ENCODE measurements around the gene CTNNA3.
A peak's percentile ranks its signal among the peaks of the same experiment; 100 is the strongest.
"Not testable (repeated sequence)": the region's sequence is repeated elsewhere in the genome, so short reads cannot be mapped to it uniquely, and the experiment has no call there.

The CTNNA3 gene

DNA sequence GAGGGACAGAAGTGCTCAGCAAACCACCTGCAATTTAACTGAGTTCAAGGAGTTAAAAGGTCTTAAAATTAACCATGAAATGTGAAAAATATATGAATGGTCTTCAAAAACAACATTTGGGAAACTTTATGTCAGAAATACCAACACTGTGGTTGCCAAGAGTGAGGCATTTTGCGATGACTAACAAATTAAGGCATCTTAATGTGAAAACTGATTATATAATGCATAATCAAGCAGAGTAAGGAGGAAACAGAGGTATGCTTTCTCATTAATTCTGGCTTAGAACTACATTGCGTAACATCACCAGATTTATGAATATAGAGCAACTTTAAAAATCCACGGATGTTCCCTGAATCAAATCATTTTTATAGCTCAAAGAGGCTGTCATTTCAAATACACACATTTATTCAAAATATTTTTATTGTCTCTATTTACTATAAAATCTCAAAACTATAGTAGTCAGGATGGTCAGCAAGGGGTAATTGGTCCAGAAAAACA, 434.6 kb downstream of the CTNNA3 start:
- H3K27me3 ChIP-seq (ENCODE audit: low read depth, low read length), result no peaks in the 10 kb centered on the region
- no peak overlapping the region for H3K4me3 ChIP-seq (ENCODE audit: low read depth in 1 of 2, low read length in 2 of 2)
- no peaks in the 10 kb centered on the region for H3K9me3 ChIP-seq (ENCODE audit: control insufficient read depth in 1 of 2, low read length in 2 of 2)
- H3K27ac ChIP-seq (ENCODE audit: low read length), result no peak overlapping the region
- H3K36me3 ChIP-seq (ENCODE audit: control insufficient read depth in 1 of 2, insufficient read depth in 2 of 2, low read length in 2 of 2), result no peaks in the 10 kb centered on the region
- H3K4me1 ChIP-seq (ENCODE audit: control insufficient read depth in 1 of 2, insufficient read depth in 2 of 2, low read length in 2 of 2), result no peaks in the 10 kb centered on the region

DNA sequence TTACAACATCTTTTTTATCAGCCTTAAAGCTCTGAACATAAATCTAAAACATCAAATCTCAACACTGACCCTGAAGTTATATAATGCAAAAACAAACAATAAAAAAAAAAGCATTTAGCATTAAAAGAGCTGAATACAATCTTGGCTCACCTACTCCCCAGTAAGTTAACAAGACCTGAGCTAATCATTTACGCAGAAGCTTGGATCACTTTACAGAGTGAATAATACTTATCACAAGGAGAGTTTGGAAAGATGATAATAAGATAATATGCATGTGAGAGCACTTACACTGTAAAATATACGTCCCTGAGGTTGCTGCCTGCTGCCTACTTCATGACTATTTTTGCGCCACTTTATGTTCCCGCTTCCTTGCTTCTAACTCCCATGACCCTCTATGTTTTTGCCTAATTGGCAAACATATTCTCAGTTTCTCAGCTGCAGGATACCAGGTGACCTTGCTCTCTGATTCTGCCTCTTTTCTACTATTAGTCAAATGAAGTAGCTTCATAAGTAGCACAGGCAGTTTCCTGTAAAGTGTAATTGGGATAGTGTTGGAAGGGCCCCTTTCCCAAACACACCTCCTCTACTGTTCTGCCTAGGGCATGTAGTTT, 436.6 kb downstream of the CTNNA3 start:
- Histone ChIP-seq H3K27me3 (ENCODE audit: low read depth, low read length) (no peaks in the 10 kb centered on the region), H3K9me3 (ENCODE audit: control insufficient read depth in 1 of 2, low read length in 2 of 2) (no peaks in the 10 kb centered on the region), H3K27ac (ENCODE audit: low read length) (no peak overlapping the region), H3K4me1 (ENCODE audit: control insufficient read depth in 1 of 2, insufficient read depth in 2 of 2, low read length in 2 of 2) (no peaks in the 10 kb centered on the region), H3K4me3 (ENCODE audit: low read depth in 1 of 2, low read length in 2 of 2) (no peak overlapping the region), H3K36me3 (ENCODE audit: control insufficient read depth in 1 of 2, insufficient read depth in 2 of 2, low read length in 2 of 2) (no peaks in the 10 kb centered on the region)

DNA sequence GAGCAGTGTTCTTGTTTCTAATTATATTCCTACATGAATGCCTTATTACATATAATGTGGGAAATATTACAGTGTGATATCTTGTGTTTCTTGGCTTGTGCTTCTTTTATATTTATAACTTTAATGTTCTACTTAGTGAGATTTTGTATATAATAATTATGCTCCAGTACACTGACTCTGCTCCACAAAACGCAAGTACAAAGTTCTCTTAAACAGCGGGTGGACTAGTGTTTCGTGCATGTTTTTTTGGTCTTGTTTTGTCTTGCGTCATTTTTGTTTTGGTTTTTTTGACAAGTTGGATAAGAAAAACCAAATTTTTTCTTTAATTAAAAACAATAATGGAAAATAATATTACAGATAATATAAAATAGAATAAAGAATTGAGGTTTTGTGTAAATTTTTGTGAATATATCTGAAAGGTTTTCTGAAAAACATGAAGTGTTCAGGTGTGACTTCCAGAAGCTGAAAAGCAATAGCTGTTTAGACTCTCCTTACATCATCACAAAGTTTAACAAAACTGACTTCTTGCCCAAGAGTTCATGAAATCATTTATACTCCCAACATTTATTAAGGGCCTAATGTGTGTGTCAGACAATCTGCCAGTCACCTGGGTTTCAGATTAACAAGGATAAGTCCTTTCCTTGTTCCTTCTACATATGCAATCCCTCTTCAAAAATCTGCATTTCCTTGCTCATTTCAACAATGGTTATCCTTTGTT, 438.4 kb downstream of the CTNNA3 start:
- Histone ChIP-seq H3K9me3 (ENCODE audit: control insufficient read depth in 1 of 2, low read length in 2 of 2) (no peaks in the 10 kb centered on the region), H3K27me3 (ENCODE audit: low read depth, low read length) (no peaks in the 10 kb centered on the region), H3K27ac (ENCODE audit: low read length) (no peak overlapping the region), H3K4me1 (ENCODE audit: control insufficient read depth in 1 of 2, insufficient read depth in 2 of 2, low read length in 2 of 2) (no peaks in the 10 kb centered on the region), H3K36me3 (ENCODE audit: control insufficient read depth in 1 of 2, insufficient read depth in 2 of 2, low read length in 2 of 2) (no peaks in the 10 kb centered on the region), H3K4me3 (ENCODE audit: low read depth in 1 of 2, low read length in 2 of 2) (no peak overlapping the region)

DNA sequence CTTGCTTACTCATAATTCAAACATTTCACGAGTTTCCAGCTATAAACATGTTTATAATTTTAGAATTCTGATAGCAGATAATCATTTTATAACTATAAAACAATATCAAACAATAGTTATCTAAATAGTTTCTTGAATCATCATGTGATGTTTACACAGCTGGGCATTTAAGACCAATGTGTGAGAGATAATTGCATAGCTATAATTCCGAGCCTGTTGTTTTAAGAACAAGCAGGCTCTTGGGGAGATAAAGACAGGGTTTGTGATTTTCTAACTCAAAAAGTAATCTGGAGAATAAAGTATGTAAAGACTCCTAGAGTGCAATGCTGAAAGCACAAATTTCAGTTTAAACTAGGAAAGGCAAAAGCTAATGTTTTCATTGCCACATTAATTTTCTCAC, 439.0 kb downstream of the CTNNA3 start:
- H3K36me3 ChIP-seq (ENCODE audit: control insufficient read depth in 1 of 2, insufficient read depth in 2 of 2, low read length in 2 of 2), result no peaks in the 10 kb centered on the region
- no peak overlapping the region for H3K4me3 ChIP-seq (ENCODE audit: low read depth in 1 of 2, low read length in 2 of 2)
- no peaks in the 10 kb centered on the region for H3K27me3 ChIP-seq (ENCODE audit: low read depth, low read length)
- H3K4me1 ChIP-seq (ENCODE audit: control insufficient read depth in 1 of 2, insufficient read depth in 2 of 2, low read length in 2 of 2), result no peaks in the 10 kb centered on the region
- H3K27ac ChIP-seq (ENCODE audit: low read length), result no peak overlapping the region
- H3K9me3 ChIP-seq (ENCODE audit: control insufficient read depth in 1 of 2, low read length in 2 of 2), result no peaks in the 10 kb centered on the region

DNA sequence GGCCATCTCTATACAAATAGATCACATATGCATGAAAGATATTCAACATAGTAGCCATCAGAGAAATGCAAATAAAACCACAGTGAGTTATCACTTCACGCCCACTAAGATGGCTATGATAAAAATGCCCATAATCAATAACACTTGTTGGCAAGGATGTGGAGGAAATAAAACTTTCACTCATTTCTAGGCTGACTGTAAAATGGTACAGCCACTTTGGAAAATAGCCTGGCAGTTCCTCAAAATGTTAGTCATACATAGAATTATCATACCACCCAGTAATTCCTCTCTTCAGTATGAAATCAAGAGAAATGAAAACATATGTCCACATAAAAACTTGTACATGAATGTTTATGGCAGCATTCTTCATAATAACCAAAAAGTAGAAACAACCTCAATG, 445.3 kb downstream of the CTNNA3 start:
- no peaks in the 10 kb centered on the region for H3K27me3 ChIP-seq (ENCODE audit: low read depth, low read length)
- H3K9me3 ChIP-seq (ENCODE audit: control insufficient read depth in 1 of 2, low read length in 2 of 2), result peaks cover 0 to 2% of the 10 kb centered on the region in 2 donors
- H3K27ac ChIP-seq (ENCODE audit: low read length), result no peak overlapping the region
- no peaks in the 10 kb centered on the region for H3K4me1 ChIP-seq (ENCODE audit: control insufficient read depth in 1 of 2, insufficient read depth in 2 of 2, low read length in 2 of 2)
- H3K36me3 ChIP-seq (ENCODE audit: control insufficient read depth in 1 of 2, insufficient read depth in 2 of 2, low read length in 2 of 2), result no peaks in the 10 kb centered on the region
- H3K4me3 ChIP-seq (ENCODE audit: low read depth in 1 of 2, low read length in 2 of 2), result no peak overlapping the region

DNA sequence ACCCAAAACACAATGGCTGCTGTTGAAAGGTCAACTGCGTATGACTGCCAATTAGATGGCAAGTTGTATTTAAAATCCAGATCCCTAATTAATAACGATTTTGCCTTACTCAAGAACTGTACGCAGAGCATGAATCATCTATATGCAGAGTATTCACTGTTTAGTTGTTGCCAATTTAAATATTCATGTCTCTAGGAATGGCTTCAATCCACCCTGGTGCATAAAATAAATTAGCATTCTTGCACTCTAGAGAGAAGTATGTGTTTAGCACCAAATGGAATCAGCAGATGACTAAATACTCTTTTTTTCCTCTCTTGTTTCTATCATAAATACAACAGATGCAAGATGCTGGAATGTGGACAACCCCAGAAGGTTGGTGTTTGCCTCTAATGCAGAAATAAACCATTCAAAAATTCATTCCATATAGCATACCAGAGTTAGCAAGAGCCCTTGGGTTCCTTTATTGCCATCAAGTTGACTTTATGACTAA, 449.9 kb downstream of the CTNNA3 start:
- Histone ChIP-seq H3K4me1 (ENCODE audit: control insufficient read depth in 1 of 2, insufficient read depth in 2 of 2, low read length in 2 of 2) (no peaks in the 10 kb centered on the region), H3K27ac (ENCODE audit: low read length) (no peak overlapping the region), H3K4me3 (ENCODE audit: low read depth in 1 of 2, low read length in 2 of 2) (no peak overlapping the region), H3K27me3 (ENCODE audit: low read depth, low read length) (no peaks in the 10 kb centered on the region), H3K36me3 (ENCODE audit: control insufficient read depth in 1 of 2, insufficient read depth in 2 of 2, low read length in 2 of 2) (no peaks in the 10 kb centered on the region), H3K9me3 (ENCODE audit: control insufficient read depth in 1 of 2, low read length in 2 of 2) (peaks cover 0 to 2% of the 10 kb centered on the region in 2 donors)

DNA sequence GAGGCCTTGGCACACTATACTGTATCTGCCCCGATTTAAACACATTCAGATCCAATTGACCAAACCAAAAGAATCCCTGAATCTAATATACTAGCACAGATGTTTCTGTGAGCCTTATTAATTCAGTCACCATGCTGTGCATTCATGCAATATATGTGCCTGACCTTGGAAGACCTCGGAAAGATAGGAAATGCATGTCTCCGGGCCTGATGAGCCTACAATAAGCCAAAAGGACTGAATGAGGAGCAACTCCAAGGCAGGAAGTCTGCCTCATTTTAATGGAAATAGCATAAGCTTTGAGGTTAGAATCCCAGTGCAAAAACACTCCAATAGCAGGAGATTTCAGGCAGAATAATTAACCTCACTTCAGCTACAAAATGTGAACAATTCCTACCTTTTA, 453.5 kb downstream of the CTNNA3 start:
- no peaks in the 10 kb centered on the region for H3K9me3 ChIP-seq (ENCODE audit: control insufficient read depth in 1 of 2, low read length in 2 of 2)
- H3K36me3 ChIP-seq (ENCODE audit: control insufficient read depth in 1 of 2, insufficient read depth in 2 of 2, low read length in 2 of 2), result no peaks in the 10 kb centered on the region
- H3K27ac ChIP-seq (ENCODE audit: low read length), result no peak overlapping the region
- H3K4me1 ChIP-seq (ENCODE audit: control insufficient read depth in 1 of 2, insufficient read depth in 2 of 2, low read length in 2 of 2), result no peaks in the 10 kb centered on the region
- H3K27me3 ChIP-seq (ENCODE audit: low read depth, low read length), result no peaks in the 10 kb centered on the region
- no peak overlapping the region for H3K4me3 ChIP-seq (ENCODE audit: low read depth in 1 of 2, low read length in 2 of 2)

DNA sequence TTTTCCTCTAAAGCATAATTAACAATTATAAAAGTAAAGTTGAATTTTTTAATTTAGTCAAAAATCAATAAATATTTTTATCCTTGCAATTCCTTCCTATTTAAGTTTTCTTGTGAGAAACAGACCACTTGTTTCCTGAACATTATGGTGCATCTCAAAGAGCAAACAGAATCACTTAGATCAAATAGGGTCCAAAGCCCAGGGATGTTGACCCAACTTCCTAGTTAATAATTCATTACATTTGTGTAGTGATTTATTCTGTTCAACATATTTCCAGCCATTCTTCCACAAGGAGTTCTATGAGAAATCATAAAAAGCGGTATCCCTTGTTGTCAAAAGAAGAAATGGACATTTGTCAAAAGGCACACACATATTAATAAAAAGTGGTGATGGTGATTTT, 454.5 kb downstream of the CTNNA3 start:
- H3K4me3 ChIP-seq (ENCODE audit: low read depth in 1 of 2, low read length in 2 of 2), result no peak overlapping the region
- H3K27me3 ChIP-seq (ENCODE audit: low read depth, low read length), result no peaks in the 10 kb centered on the region
- H3K4me1 ChIP-seq (ENCODE audit: control insufficient read depth in 1 of 2, insufficient read depth in 2 of 2, low read length in 2 of 2), result no peaks in the 10 kb centered on the region
- H3K9me3 ChIP-seq (ENCODE audit: control insufficient read depth in 1 of 2, low read length in 2 of 2), result no peaks in the 10 kb centered on the region
- no peak overlapping the region for H3K27ac ChIP-seq (ENCODE audit: low read length)
- H3K36me3 ChIP-seq (ENCODE audit: control insufficient read depth in 1 of 2, insufficient read depth in 2 of 2, low read length in 2 of 2), result no peaks in the 10 kb centered on the region

DNA sequence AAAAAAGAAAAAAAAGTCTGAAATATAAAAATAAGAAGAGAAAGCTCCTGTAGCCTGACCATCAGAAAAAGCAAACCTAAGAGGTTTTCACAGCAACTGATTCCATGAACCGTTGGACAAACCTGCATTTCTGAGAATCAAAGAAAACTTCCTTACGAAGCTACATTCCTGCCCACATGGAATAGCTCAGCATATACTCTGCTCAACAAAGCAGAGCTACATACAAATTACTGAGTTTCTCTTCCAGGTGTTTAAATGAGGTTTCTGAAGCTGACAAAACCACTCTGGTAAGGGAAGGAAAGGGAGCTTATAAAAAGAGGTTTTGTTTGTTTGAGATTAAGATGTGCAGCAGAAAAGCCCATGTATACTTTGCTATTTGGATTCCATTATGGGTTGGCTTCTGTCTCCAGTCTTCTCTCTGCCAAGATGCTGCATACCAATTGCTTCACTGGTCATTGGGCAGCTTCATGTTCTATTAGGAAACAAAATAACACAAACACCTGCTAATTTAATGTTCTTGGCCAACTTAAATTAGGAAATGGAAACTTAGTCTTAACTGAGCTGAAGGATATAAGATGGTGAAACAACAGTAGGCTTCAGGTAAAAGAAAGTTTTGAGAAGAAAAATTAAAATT, 456.0 kb downstream of the CTNNA3 start:
- no peaks in the 10 kb centered on the region for H3K36me3 ChIP-seq (ENCODE audit: control insufficient read depth in 1 of 2, insufficient read depth in 2 of 2, low read length in 2 of 2)
- no peak overlapping the region for H3K27ac ChIP-seq (ENCODE audit: low read length)
- no peaks in the 10 kb centered on the region for H3K4me1 ChIP-seq (ENCODE audit: control insufficient read depth in 1 of 2, insufficient read depth in 2 of 2, low read length in 2 of 2)
- no peak overlapping the region for H3K4me3 ChIP-seq (ENCODE audit: low read depth in 1 of 2, low read length in 2 of 2)
- no peaks in the 10 kb centered on the region for H3K9me3 ChIP-seq (ENCODE audit: control insufficient read depth in 1 of 2, low read length in 2 of 2)
- no peaks in the 10 kb centered on the region for H3K27me3 ChIP-seq (ENCODE audit: low read depth, low read length)

DNA sequence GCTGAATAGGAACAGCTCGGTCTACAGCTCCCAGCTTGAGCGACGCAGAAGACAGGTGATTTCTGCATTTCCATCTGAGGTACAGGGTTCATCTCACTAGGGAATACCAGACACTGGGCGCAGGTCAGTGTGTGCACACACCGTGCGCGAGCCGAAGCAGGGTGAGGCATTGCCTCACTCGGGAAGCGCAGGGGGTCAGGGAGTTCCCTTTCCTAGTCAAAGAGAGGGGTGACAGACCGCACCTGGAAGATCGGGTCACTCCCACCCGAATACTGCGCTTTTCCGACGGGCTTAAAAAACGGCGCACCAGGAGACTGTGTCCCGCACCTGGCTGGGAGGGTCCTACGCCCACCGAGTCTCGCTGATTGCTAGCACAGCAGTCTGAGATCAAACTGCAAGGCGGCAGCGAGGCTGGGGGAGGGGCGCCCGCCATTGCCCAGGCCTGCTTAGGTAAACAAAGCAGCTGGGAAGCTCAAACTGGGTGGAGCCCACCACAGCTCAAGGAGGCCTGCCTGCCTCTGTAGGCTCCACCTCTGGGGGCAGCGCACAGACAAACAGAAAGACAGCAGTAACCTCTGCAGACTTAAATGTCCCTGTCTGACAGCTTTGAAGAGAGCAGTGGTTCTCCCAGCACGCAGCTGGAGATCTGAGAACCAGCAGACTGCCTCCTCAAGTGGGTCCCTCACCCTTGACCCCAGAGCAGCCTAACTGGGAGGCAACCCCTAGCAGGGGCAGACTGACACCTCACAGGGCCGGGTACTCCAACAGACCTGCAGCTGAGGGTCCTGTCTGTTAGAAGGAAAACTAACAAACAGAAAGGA, 465.1 kb downstream of the CTNNA3 start:
- H3K4me1 ChIP-seq (ENCODE audit: control insufficient read depth in 1 of 2, insufficient read depth in 2 of 2, low read length in 2 of 2); H3K9me3 ChIP-seq (ENCODE audit: control insufficient read depth in 1 of 2, low read length in 2 of 2); H3K36me3 ChIP-seq (ENCODE audit: control insufficient read depth in 1 of 2, insufficient read depth in 2 of 2, low read length in 2 of 2); H3K27me3 ChIP-seq (ENCODE audit: low read depth, low read length); H3K27ac ChIP-seq (ENCODE audit: low read length): not testable (repeated sequence)
- peak overlapping the region in 1 of 2 donors; percentile 8 for H3K4me3 ChIP-seq (ENCODE audit: low read depth in 1 of 2, low read length in 2 of 2)

DNA sequence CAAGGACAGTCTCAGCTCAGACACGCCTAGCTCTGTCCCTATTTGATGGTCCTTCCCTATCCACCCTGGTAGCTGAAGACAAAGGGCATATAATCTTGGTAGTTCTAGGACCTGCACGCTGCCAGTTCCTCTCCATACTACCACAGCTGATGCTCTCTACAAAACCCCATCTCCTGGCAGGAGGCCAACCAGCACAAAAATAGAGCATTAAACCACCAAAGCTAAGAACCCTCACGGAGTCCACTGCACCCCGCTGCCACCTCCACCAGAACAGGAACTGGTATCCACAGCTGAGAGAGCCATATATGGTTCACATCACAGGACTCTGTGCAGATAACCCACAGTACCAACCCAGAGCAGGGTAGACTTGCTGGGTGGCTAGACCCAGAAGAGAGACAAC, 470.8 kb downstream of the CTNNA3 start:
- H3K27ac ChIP-seq (ENCODE audit: low read length), result no peak overlapping the region
- no peaks in the 10 kb centered on the region for H3K4me1 ChIP-seq (ENCODE audit: control insufficient read depth in 1 of 2, insufficient read depth in 2 of 2, low read length in 2 of 2)
- H3K4me3 ChIP-seq (ENCODE audit: low read depth in 1 of 2, low read length in 2 of 2), result no peak overlapping the region
- H3K9me3 ChIP-seq (ENCODE audit: control insufficient read depth in 1 of 2, low read length in 2 of 2), result no peaks in the 10 kb centered on the region
- H3K36me3 ChIP-seq (ENCODE audit: control insufficient read depth in 1 of 2, insufficient read depth in 2 of 2, low read length in 2 of 2), result no peaks in the 10 kb centered on the region
- H3K27me3 ChIP-seq (ENCODE audit: low read depth, low read length), result no peaks in the 10 kb centered on the region

Measured in muscle layer of duodenum (tissue), 2 donors.